IgD-negative memory B cell (primary cell): ENCODE data around the gene RGS6. TPM values are rescaled to one million over a fixed set of nuclear protein-coding genes. Genes with fewer than 3 reads are reported as not detected.

ENCODE experiments used
- H3K27ac Mint-ChIP-seq, 3 donors: one replicate each; pipeline ENCODE4 v1.8.0; 2020 to 2022; ENCODE audit warnings: mild to moderate bottlenecking in 3 of 3, mixed read lengths in 3 of 3, moderate library complexity in 1 of 3
- H3K27me3 Mint-ChIP-seq: one replicate; pipeline ENCODE4 v1.8.0; 2021; ENCODE audit warnings: mixed read lengths
- H3K36me3 Mint-ChIP-seq: one replicate; pipeline ENCODE4 v1.8.0; 2020; ENCODE audit warnings: mild to moderate bottlenecking, mixed read lengths
- H3K4me1 Mint-ChIP-seq, 3 donors: one replicate each; pipeline ENCODE4 v1.8.0; 2020 to 2022; ENCODE audit warnings: mixed read lengths in 3 of 3, mild to moderate bottlenecking in 1 of 3
- H3K4me3 Mint-ChIP-seq, 4 donors: one replicate each; pipeline ENCODE4 v1.8.0; 2020 to 2022; ENCODE audit warnings: mild to moderate bottlenecking in 4 of 4, mixed read lengths in 4 of 4, moderate library complexity in 3 of 4
- H3K9me3 Mint-ChIP-seq, 3 donors: one replicate each; pipeline ENCODE4 v1.8.0; 2020 to 2021; ENCODE audit warnings: mixed read lengths in 3 of 3, mild to moderate bottlenecking in 1 of 3
- polyA plus RNA-seq: library from polyadenylated mRNA; unstranded; fragments of 300-500 nt; fragmentation: Illumina TruSeq; gene quantifications from one replicate; pipeline ENCODE4 v1.2.3, GENCODE V29; 2021

The RGS6 gene
- polyA plus RNA-seq, 1 donor from 2014 or later = not detected

DNA sequence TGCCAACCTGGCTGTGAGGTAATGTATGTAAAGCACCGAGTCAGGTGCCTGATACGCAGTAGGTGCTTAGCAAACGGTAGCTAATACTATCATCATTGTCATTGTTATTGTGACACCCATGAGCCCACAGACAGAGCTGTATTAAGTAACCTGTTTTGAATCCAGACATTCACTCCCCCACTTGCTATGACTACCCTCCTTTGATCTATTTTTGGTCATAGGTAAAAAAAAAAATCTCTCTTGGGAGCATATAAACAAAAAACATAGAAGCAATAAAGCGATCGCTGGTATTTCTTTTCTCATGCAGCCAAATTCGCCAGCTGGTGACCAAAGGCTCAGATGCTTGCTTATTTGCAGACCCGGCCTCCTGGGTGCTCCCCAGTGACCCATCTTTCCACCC is 631.4 kb downstream of the RGS6 start:
- peak overlapping the region in 1 of 3 donors; percentile 60 for H3K27ac Mint-ChIP-seq
- H3K4me3 Mint-ChIP-seq = peak overlapping the region in 3 of 4 donors; percentile 19 to 90 (median 80)

DNA sequence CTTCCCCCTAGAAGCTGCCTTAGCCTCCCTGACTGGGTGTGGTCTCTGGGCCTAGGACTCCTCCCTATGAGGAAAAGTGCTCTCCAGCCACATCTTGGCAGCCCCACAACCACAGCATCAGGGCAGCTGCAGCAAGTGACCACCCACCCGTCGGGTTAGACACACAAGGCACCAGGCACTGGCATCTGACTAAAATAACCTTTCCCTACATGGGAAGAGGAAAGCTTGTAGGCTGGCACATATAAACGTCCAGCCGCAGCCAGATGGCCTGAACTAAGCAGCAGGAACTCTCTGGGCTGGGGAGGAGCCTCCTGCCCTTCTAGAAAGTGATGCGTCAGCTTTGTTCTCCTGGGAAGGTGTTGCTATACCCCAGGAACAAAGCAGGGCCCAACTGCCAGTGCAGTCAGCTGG is 632.9 kb downstream of the RGS6 start:
- peaks cover 2% of the 10 kb centered on the region for H3K27me3 Mint-ChIP-seq
- H3K4me3 Mint-ChIP-seq = no peak overlapping the region
- peaks cover 1% of the 10 kb centered on the region for H3K36me3 Mint-ChIP-seq
- peaks cover 13 to 16% (median 16%) of the 10 kb centered on the region in 3 donors for H3K4me1 Mint-ChIP-seq
- no peaks in the 10 kb centered on the region for H3K9me3 Mint-ChIP-seq
- H3K27ac Mint-ChIP-seq = no peak overlapping the region

More for the DNA sequence above, 631.4 kb downstream of the RGS6 start:
- peaks cover 22 to 27% (median 25%) of the 10 kb centered on the region in 3 donors for H3K4me1 Mint-ChIP-seq
- peaks cover 2% of the 10 kb centered on the region for H3K27me3 Mint-ChIP-seq
- peaks cover 1% of the 10 kb centered on the region for H3K36me3 Mint-ChIP-seq
- H3K9me3 Mint-ChIP-seq = no peaks in the 10 kb centered on the region

DNA sequence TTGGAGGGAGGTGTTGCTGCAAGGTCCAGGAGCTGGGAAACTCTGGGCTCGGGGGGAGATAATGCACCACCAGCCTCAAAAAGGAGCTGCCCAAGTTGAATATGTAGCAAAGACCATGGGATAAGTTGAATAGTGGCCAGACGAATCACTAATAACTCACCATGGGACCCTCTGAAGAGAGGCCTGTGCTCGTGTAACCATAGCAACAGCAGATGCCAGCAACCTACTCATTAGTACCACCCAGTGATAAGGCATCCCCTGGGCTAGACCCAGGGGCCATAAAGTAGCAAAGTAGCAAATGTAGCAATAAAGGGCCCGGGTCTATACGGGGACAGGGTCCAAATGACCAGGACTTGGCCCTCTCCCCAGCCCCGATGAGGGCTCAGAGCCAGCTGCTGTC is 633.7 kb downstream of the RGS6 start:
- peaks cover 11 to 16% (median 13%) of the 10 kb centered on the region in 3 donors for H3K4me1 Mint-ChIP-seq
- peaks cover 1% of the 10 kb centered on the region for H3K36me3 Mint-ChIP-seq
- peaks cover 2% of the 10 kb centered on the region for H3K27me3 Mint-ChIP-seq
- H3K4me3 Mint-ChIP-seq = no peak overlapping the region
- H3K27ac Mint-ChIP-seq = peak overlapping the region in 1 of 3 donors; percentile 19
- H3K9me3 Mint-ChIP-seq = no peaks in the 10 kb centered on the region

DNA sequence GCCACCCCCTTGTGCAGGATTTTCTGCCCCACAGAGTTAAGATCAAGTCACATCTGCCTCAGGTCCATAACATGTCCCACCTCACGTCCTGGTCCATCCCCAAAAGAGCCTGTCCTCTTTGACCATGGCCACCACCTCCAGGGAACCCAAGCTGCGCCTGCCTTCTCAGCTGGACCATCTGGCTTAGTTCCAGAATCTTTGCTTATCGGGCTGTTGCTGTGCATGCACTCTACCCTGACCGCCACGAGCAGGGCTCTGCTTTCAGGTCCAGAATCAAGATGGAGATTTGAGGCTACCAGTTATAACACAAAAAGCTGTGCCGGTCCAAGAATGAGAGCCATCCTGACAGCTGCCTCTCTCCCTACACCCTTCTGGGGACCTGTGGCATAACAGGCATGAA is 635.0 kb downstream of the RGS6 start:
- Mint-ChIP-seq H3K27ac (no peak overlapping the region), H3K4me3 (peak overlapping the region in 1 of 4 donors; percentile 15), H3K36me3 (no peaks in the 10 kb centered on the region), H3K4me1 (peaks cover 11 to 16% (median 13%) of the 10 kb centered on the region in 3 donors), H3K27me3 (peaks cover 6% of the 10 kb centered on the region), H3K9me3 (peaks cover 0 to 10% (median 2%) of the 10 kb centered on the region in 3 donors)

DNA sequence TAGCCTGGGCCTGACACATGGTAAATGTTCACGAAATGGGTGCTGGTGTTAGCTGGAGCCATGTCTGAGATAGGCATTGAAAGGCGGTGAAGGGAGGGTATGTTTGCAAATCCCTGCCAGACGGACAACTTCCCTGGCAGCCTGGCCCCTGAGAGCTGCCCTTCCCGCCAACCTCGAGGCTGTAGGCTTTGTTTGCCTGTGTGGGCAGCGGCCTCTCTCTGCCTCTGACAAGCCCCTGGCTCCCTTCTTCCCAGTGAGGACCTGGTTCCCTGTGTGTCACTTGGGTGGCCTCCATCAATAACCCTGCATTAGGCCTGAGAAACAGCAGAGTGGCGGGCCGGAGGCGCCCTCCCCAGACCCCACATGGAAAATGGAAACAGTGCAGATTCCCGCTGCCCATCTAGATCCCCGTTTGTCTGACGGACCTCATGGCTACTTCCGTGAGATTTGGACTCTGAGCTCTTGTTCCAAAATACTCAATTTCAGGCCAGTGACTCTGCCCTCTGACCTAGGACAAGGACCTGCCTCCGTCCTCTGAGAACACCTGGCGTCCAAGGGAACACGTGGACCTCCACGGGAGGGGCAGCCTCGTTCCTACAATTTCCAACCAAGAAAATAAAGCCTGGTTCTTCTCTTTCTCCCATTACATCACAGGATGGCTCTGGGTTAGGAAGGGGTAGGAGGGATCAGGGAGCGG is 636.2 kb downstream of the RGS6 start:
- peaks cover 8 to 14% (median 10%) of the 10 kb centered on the region in 3 donors for H3K4me1 Mint-ChIP-seq
- H3K36me3 Mint-ChIP-seq = no peaks in the 10 kb centered on the region
- no peak overlapping the region for H3K4me3 Mint-ChIP-seq
- H3K27me3 Mint-ChIP-seq = peaks cover 3% of the 10 kb centered on the region
- no peak overlapping the region for H3K27ac Mint-ChIP-seq
- H3K9me3 Mint-ChIP-seq = peaks cover 0 to 10% (median 2%) of the 10 kb centered on the region in 3 donors

DNA sequence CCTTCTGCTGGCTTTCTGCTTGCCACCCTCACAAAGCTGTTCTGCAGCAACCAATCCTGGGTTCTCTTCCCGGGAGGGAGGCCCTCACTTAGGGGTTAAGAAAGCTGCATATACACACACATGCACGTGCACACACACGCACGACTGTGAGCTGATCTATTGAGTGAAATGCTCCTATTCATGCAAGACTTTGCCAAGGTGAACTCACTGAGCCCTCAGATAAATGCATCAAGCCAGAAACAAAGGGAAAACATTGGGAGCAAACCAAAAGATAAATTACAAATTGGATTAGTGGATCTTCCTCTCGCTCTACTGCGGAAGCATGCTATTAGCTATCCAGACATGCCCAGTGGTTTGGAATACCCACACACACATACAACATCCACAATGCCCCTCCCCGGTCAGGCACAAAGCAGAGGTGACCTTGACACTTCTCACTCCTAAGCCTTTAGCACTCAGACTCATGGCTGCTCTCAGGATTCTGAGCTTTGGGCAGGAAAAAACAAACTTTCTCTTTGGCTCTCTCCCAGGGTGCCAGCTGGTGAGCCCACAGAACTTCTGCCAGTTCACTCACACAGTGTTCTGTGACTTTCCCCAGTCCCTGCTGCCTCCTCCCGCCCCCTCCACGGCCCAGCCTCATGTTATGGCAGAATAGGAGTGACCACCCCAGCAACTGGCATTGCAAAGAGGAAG is 641.6 kb downstream of the RGS6 start:
- Mint-ChIP-seq H3K36me3 (peaks cover 1% of the 10 kb centered on the region), H3K4me1 (peaks cover 4 to 12% (median 8%) of the 10 kb centered on the region in 3 donors), H3K4me3 (peak overlapping the region in 1 of 4 donors; percentile 56), H3K9me3 (peaks cover 0 to 10% (median 2%) of the 10 kb centered on the region in 3 donors), H3K27me3 (peaks cover 3% of the 10 kb centered on the region), H3K27ac (no peak overlapping the region)

DNA sequence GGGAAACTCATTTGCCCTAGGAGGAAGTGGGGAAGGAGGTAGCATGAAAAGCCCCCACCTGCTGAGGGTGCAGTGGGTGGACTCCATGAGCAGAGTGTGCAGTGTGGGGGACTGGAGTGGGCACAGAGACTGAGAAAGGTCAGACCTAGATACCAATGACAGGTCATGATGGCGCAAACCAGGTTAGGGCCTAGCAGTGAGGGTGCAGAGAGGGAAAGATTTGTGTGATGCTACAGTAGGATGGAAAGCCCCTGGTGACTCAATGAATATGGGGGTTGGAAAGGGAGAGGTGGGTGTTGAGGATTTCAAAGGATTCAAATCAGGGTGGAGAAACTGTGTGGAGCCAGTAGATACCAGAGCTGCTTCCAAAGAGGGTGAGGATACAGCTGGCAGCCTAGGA is 642.5 kb downstream of the RGS6 start:
- Mint-ChIP-seq H3K4me3 (no peak overlapping the region), H3K27me3 (peaks cover 3% of the 10 kb centered on the region), H3K36me3 (peaks cover 1% of the 10 kb centered on the region), H3K9me3 (peaks cover 0 to 10% (median 2%) of the 10 kb centered on the region in 3 donors), H3K27ac (no peak overlapping the region), H3K4me1 (peaks cover 4 to 12% (median 8%) of the 10 kb centered on the region in 3 donors)

DNA sequence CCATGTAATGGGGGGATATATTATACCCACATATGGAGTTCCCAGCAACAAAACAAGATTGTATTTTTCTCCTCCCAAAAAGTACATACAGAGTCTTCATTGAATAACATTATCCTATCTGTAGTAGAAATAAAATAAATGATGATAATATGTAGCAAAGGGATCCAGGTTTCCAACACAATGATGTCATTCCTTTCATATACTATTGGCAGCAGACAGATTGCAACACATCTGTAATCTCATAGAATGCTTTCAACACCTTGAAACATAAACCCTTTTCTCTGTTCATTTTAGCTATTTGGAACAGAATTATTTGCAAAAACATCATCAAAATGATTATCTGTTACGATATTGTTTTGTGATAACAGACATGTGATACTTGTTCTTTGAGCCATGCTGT is 644.0 kb downstream of the RGS6 start:
- no peak overlapping the region for H3K27ac Mint-ChIP-seq
- peaks cover 3% of the 10 kb centered on the region for H3K27me3 Mint-ChIP-seq
- no peak overlapping the region for H3K4me3 Mint-ChIP-seq
- peaks cover 4 to 12% (median 8%) of the 10 kb centered on the region in 3 donors for H3K4me1 Mint-ChIP-seq
- H3K36me3 Mint-ChIP-seq = peaks cover 3% of the 10 kb centered on the region
- peaks cover 0 to 8% (median under 1%) of the 10 kb centered on the region in 3 donors for H3K9me3 Mint-ChIP-seq

DNA sequence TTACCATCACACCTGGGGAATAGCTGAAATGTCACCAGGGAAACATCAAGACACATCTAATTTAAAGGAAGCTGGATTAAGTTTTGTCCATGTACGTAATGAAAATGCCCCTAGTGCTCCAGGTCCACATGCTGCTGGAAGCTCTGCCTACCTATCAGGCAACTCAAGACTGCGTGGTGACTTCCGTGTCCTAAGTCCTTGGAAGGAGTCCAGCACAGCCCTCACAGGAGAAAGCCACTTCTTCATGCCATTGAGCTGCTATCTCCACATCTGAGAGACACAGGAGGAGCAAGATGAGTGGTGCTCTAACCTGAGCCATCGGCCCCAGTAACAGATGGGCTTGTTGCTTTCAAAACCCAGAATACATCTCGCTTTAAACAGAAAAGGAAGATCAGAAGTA is 645.3 kb downstream of the RGS6 start:
- Mint-ChIP-seq H3K27me3 (no peaks in the 10 kb centered on the region), H3K9me3 (peaks cover 0 to 4% (median 2%) of the 10 kb centered on the region in 3 donors), H3K4me3 (no peak overlapping the region), H3K4me1 (peaks cover 4 to 12% (median 8%) of the 10 kb centered on the region in 3 donors), H3K27ac (no peak overlapping the region), H3K36me3 (peaks cover 3% of the 10 kb centered on the region)

DNA sequence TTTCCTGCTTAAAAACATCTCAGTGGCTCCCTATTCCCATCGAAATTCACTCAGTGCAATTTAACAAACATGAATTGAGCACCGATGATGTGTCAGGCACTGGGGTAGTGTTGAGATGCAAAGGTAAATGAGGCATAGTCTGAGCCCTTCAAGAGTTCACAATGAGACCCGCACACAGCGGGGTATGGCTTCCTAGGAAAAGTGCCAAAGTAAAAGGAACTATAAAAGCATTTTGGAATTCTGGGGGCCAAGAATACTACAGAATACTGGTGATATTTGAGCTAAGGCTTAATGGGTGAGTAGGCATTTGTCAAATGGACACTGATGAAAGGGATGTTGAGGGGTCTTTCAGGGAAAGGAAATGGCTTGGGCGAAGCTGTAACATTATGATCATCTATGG is 646.3 kb downstream of the RGS6 start:
- Mint-ChIP-seq H3K4me3 (no peak overlapping the region), H3K27ac (peak overlapping the region in 1 of 3 donors; percentile 37), H3K36me3 (peaks cover 3% of the 10 kb centered on the region), H3K4me1 (peaks cover 4 to 12% (median 7%) of the 10 kb centered on the region in 3 donors), H3K27me3 (no peaks in the 10 kb centered on the region), H3K9me3 (peaks cover 0 to 4% (median 2%) of the 10 kb centered on the region in 3 donors)

DNA sequence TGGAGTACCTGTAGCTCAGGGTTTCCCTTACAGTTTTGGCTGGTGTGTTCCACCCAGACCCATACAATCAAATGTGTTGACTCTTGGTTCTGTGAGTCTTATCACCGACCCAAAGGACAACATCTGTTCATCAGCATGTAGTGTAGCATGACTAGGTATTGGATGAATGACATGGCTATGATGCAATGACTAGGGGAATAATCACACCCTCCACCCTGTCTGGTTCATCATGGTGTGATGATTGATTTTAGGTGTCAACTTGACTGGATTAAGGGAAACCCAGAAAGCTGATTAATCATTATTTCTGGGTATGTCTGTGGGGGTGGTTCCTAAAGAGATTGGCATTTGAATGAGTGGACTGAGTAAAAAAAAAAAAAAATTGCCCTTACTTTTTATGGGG is 650.4 kb downstream of the RGS6 start:
- H3K9me3 Mint-ChIP-seq = peaks cover 2 to 6% (median 5%) of the 10 kb centered on the region in 3 donors
- H3K4me3 Mint-ChIP-seq = no peak overlapping the region
- H3K27me3 Mint-ChIP-seq = peaks cover 1% of the 10 kb centered on the region
- no peak overlapping the region for H3K27ac Mint-ChIP-seq
- H3K36me3 Mint-ChIP-seq = peaks cover 7% of the 10 kb centered on the region
- H3K4me1 Mint-ChIP-seq = peaks cover 2 to 6% (median 5%) of the 10 kb centered on the region in 3 donors

DNA sequence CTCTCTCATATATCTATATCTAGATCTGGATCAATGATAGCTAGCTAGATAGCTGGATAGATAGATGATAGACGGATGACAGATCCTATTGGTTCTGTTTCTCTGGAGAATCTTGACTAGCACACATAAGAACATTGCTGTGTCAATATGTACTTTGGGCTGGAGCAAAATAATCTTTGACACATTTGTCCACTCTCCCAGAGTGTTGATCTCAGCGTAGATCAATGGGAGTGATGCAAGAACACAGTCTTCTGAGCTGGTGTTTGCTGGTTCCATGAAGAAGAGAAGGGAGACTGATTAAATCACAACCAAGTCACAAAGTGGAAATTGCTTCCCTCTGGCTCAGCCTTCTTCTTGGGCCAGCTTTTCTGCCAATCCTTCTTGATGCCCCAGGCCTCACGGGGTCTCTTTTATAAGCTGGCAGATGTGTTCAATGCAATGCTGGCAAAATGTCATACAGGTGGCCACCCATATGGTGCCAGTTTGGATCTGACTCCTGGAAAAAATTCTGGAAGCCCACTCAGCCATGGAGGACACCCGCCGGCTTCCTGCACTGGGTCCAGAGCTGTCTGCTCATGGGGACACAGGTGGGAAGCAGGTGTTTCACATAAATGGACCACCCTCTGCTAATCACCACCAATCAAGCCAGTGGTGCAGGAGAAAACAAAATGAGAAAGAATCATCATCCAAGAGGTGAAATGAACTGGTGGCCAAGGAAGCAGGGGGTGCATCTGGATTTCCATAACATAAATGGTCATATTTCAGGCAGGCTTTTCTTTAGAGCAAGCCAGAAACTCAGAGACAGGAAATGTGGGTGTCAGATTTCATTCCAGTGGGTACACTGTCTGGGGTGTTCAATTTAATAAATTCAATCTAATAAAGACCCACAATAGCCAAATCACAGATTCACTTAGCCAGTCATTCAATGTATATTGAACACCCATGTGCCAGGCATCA is 651.4 kb downstream of the RGS6 start:
- no peak overlapping the region for H3K27ac Mint-ChIP-seq
- H3K9me3 Mint-ChIP-seq = peaks cover 2 to 6% (median 5%) of the 10 kb centered on the region in 3 donors
- peaks cover 9% of the 10 kb centered on the region for H3K36me3 Mint-ChIP-seq
- peaks cover 1% of the 10 kb centered on the region for H3K27me3 Mint-ChIP-seq
- peaks cover 3 to 4% (median 4%) of the 10 kb centered on the region in 3 donors for H3K4me1 Mint-ChIP-seq
- no peak overlapping the region for H3K4me3 Mint-ChIP-seq

DNA sequence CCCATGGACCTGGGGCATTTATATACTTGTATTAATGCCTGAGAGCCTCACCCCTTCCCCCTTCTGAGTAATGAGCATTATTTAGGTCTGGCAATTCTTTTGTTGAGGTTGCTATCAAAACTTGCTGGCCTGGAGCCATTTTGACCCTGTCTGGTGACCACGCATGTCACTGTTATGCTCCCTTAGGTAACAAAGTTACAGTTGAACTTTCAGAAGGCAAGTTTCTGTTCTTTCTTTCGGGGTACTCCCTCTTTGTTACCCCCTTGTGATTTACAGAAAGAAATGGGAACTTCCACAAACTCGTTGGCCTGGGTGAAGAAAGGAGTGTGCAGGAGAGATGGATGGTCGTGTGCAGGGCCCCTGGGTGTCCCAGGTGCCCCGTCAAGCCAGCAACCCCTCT is 656.3 kb downstream of the RGS6 start:
- peaks cover 8% of the 10 kb centered on the region for H3K27me3 Mint-ChIP-seq
- H3K27ac Mint-ChIP-seq = no peak overlapping the region
- H3K4me1 Mint-ChIP-seq = peaks cover 22 to 33% (median 23%) of the 10 kb centered on the region in 3 donors
- H3K36me3 Mint-ChIP-seq = peaks cover 10% of the 10 kb centered on the region
- peak overlapping the region in 1 of 4 donors; percentile 33 for H3K4me3 Mint-ChIP-seq
- H3K9me3 Mint-ChIP-seq = peaks cover 0 to 10% (median 2%) of the 10 kb centered on the region in 3 donors

DNA sequence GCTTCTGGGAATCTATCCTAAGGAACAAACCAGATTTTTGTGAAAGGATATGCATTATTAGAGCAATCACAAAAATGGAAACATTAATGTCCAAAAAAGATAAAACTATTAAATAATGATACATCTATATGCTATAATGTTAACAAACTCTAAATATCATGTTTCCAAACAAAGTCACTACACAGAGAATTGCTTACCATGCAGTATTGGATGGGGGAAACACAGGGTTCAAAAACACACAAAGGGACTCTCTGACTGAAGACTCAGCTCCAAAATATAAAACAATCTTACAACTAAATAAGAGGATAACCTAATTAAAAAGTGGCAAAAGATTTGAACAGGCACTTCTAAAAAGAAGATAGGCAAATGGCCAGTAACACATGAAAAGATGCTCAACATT is 657.4 kb downstream of the RGS6 start:
- H3K27me3 Mint-ChIP-seq = peaks cover 8% of the 10 kb centered on the region
- H3K9me3 Mint-ChIP-seq = peaks cover 0 to 10% (median 2%) of the 10 kb centered on the region in 3 donors
- no peak overlapping the region for H3K27ac Mint-ChIP-seq
- H3K4me3 Mint-ChIP-seq = no peak overlapping the region
- peaks cover 29 to 42% (median 31%) of the 10 kb centered on the region in 3 donors for H3K4me1 Mint-ChIP-seq
- H3K36me3 Mint-ChIP-seq = peaks cover 10% of the 10 kb centered on the region
